ENCODE measurements around the gene ELF3. TPM values are rescaled to one million over a fixed set of nuclear protein-coding genes. Genes with fewer than 3 reads are reported as not detected.
"Not testable (repeated sequence)": the region's sequence is repeated elsewhere in the genome, so short reads cannot be mapped to it uniquely, and the experiment has no call there.

Gene ELF3
- not detected for total RNA-seq

DNA sequence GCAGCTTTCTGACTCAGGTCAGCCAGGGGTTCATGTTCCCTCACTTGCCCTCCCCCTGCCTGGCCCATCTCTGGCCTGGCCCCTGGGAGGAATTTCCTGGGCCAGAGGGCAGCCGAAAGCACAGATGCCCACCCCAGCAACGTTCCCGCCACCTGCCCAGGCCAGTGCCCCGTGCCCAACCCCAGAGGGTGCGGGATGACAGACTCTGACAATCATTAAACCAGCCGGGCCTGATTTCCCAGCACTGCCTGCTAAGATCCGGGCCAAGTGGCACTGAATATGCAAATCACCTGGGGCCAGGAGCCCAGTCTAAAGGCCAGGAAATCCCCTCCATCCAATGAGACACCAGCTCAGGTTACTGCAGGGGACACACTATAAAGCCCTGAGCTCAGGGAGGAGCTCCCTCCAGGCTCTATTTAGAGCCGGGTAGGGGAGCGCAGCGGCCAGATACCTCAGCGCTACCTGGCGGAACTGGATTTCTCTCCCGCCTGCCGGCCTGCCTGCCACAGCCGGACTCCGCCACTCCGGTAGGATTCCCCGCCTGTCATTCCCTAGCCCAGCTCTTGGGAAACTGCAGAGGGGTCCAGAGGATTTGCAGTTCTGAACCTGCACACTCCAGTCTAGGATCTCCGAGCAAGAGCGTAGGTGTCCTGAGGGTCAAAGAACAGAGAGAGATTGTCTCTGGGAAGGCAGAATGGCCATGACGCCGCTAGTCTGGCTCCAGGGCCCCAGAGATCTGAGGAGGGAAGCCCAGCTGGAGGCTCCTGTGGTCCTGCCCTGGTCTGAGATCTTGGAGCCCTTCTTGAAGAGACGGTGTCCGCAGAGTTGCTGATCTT is at the start of gene ELF3:
Gene ELF3, plus strand, starts transcription at position 408 of the 836 bp plus-strand sequence. CDS start 550 bp downstream, outside the sequence.
- H3K4me1 ChIP-seq (ENCODE audit: control insufficient read depth in 3 of 3, insufficient read depth in 3 of 3, low read length in 3 of 3) = peaks cover 0 to 2% (median 0%) of the 10 kb centered on the region in 3 donors
- no peak within 1 kb of the TSS for H3K4me3 ChIP-seq (ENCODE audit: low read length in 3 of 3)
- H3K27ac ChIP-seq (ENCODE audit: low read depth, low read length) = no peak within 1 kb of the TSS
- no peaks in the 10 kb centered on the region for H3K27me3 ChIP-seq (ENCODE audit: control insufficient read depth in 3 of 3, insufficient read depth in 3 of 3, low read length in 3 of 3)
- no peaks in the 10 kb centered on the region for H3K9me3 ChIP-seq (ENCODE audit: control insufficient read depth in 3 of 3, low read length in 3 of 3)
- H3K9ac ChIP-seq (ENCODE audit: low read depth in 1 of 3, low read length in 3 of 3) = no peak within 1 kb of the TSS
- H3K36me3 ChIP-seq (ENCODE audit: control insufficient read depth in 3 of 3, insufficient read depth in 3 of 3, low read length in 3 of 3) = peaks cover 9 to 16% (median 14%) of the 10 kb centered on the region in 3 donors

DNA sequence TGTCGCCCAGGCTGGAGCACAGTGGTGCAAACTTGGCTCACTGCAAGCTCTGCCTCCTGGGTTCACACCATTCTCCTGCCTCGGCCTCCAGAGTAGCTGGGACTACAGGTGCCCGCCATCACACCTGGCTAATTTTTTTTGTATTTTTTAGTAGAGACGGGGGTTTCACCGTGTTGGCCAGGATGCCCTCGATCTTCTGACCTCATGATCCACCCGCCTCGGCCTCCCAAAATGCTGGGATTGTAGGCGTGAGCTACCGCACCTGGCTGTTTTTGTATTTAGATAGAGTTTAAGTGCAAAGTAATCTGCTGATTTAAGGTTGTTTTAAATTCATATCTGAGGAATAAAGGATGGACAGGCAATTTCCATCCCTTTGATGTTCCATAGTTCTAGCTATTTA is 48.0 kb upstream of the ELF3 start:
- H3K36me3 ChIP-seq (ENCODE audit: control insufficient read depth in 3 of 3, insufficient read depth in 3 of 3, low read length in 3 of 3) = peaks cover 46 to 53% (median 51%) of the 10 kb centered on the region in 3 donors

DNA sequence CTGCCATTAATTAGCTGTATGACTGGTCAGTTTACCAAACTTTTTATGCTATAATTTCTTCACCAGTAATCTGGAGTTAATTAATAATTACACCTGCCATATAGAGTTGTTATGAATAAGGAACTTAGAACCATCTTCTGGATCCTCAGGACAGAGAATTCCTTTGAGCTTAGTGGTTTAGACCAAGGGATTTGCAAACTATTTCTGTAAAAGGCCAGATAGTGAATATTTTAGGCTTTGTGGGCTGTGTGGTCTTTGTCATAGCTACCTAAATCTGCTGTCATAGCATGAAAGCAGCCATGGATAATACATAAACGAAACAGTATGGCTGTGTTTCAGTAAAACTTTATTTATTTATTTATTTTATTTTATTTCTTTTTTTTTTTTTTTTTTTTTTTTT is 46.1 kb upstream of the ELF3 start:
- Histone ChIP-seq H3K4me1 (ENCODE audit: control insufficient read depth in 3 of 3, insufficient read depth in 3 of 3, low read length in 3 of 3) (no peaks in the 10 kb centered on the region), H3K27me3 (ENCODE audit: control insufficient read depth in 3 of 3, insufficient read depth in 3 of 3, low read length in 3 of 3) (no peaks in the 10 kb centered on the region), H3K36me3 (ENCODE audit: control insufficient read depth in 3 of 3, insufficient read depth in 3 of 3, low read length in 3 of 3) (peaks cover 38 to 46% (median 46%) of the 10 kb centered on the region in 3 donors), H3K27ac (ENCODE audit: low read depth, low read length) (no peak overlapping the region), H3K9me3 (ENCODE audit: control insufficient read depth in 3 of 3, low read length in 3 of 3) (no peaks in the 10 kb centered on the region), H3K4me3 (ENCODE audit: low read length in 3 of 3) (no peak overlapping the region), H3K9ac (ENCODE audit: low read depth in 1 of 3, low read length in 3 of 3) (no peak overlapping the region)

More for the DNA sequence above, 48.0 kb upstream of the ELF3 start:
- H3K4me3 ChIP-seq (ENCODE audit: low read length in 3 of 3); H3K9me3 ChIP-seq (ENCODE audit: control insufficient read depth in 3 of 3, low read length in 3 of 3); H3K27ac ChIP-seq (ENCODE audit: low read depth, low read length); H3K4me1 ChIP-seq (ENCODE audit: control insufficient read depth in 3 of 3, insufficient read depth in 3 of 3, low read length in 3 of 3); H3K27me3 ChIP-seq (ENCODE audit: control insufficient read depth in 3 of 3, insufficient read depth in 3 of 3, low read length in 3 of 3); H3K9ac ChIP-seq (ENCODE audit: low read depth in 1 of 3, low read length in 3 of 3): not testable (repeated sequence)

DNA sequence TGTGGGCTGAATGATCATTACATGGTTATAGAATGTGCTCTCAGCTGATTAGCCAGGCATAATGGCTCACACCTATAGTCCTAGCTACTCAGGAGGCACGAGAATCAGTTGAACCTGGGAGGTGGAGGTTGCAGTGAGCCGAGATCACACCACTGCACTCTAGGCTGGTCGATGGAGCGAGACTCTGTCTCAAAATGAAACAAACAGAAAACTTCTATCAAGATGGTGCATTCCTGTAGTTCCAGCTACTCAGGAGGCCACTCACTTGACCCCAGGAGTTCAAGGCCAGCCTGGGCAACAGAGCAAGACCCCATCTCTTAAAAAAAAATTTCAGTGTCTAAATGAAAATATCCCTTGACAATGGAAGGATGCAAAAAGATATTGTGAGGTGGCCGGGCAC is 44.2 kb upstream of the ELF3 start:
- no peaks in the 10 kb centered on the region for H3K4me1 ChIP-seq (ENCODE audit: control insufficient read depth in 3 of 3, insufficient read depth in 3 of 3, low read length in 3 of 3)
- peaks cover 48 to 60% (median 53%) of the 10 kb centered on the region in 3 donors for H3K36me3 ChIP-seq (ENCODE audit: control insufficient read depth in 3 of 3, insufficient read depth in 3 of 3, low read length in 3 of 3)
- no peak overlapping the region for H3K9ac ChIP-seq (ENCODE audit: low read depth in 1 of 3, low read length in 3 of 3)

DNA sequence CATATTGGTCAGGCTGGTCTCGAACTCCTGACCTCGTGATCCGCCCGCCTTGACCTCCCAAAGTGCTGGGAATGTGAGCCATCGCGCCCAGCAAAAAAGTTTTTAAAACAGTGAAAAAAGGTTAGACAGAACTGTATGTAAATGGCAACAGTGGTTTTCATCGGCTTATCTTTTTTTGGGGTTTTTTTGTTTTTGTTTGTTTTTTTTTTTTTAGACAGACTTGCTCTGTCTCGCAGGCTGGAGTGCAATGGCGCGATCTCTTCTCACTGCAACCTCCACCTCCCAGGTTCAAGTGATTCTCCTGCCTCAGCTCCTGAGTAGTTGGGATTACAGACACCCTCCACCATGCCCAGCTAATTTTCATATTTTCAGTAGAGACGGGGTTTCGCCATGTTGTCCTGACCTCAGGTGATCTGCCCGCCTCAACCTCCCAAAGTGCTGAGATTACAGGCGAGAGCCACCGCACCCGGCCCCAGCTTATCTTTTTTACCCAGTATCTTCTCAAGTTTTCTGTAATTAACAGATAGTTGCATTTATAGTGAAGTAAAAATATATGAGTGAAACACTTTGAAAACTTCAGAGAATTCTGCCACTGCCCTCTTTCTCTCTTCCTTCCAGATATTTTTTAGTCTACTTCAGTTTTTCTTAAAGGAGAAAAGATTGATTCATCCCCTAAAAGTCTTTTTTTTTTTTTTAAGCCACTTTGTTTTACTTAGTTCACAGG is 42.0 kb upstream of the ELF3 start:
- H3K9me3 ChIP-seq (ENCODE audit: control insufficient read depth in 3 of 3, low read length in 3 of 3) = no peaks in the 10 kb centered on the region
- H3K4me3 ChIP-seq (ENCODE audit: low read length in 3 of 3) = no peak overlapping the region
- no peak overlapping the region for H3K9ac ChIP-seq (ENCODE audit: low read depth in 1 of 3, low read length in 3 of 3)
- H3K4me1 ChIP-seq (ENCODE audit: control insufficient read depth in 3 of 3, insufficient read depth in 3 of 3, low read length in 3 of 3) = peaks cover 5 to 6% (median 5%) of the 10 kb centered on the region in 3 donors
- no peak overlapping the region for H3K27ac ChIP-seq (ENCODE audit: low read depth, low read length)
- H3K36me3 ChIP-seq (ENCODE audit: control insufficient read depth in 3 of 3, insufficient read depth in 3 of 3, low read length in 3 of 3) = peaks cover 35 to 44% (median 39%) of the 10 kb centered on the region in 3 donors
- H3K27me3 ChIP-seq (ENCODE audit: control insufficient read depth in 3 of 3, insufficient read depth in 3 of 3, low read length in 3 of 3) = no peaks in the 10 kb centered on the region

More for the DNA sequence above, 44.2 kb upstream of the ELF3 start:
- Histone ChIP-seq H3K27ac (ENCODE audit: low read depth, low read length) (no peak overlapping the region), H3K4me3 (ENCODE audit: low read length in 3 of 3) (no peak overlapping the region), H3K9me3 (ENCODE audit: control insufficient read depth in 3 of 3, low read length in 3 of 3) (no peaks in the 10 kb centered on the region), H3K27me3 (ENCODE audit: control insufficient read depth in 3 of 3, insufficient read depth in 3 of 3, low read length in 3 of 3) (no peaks in the 10 kb centered on the region)

DNA sequence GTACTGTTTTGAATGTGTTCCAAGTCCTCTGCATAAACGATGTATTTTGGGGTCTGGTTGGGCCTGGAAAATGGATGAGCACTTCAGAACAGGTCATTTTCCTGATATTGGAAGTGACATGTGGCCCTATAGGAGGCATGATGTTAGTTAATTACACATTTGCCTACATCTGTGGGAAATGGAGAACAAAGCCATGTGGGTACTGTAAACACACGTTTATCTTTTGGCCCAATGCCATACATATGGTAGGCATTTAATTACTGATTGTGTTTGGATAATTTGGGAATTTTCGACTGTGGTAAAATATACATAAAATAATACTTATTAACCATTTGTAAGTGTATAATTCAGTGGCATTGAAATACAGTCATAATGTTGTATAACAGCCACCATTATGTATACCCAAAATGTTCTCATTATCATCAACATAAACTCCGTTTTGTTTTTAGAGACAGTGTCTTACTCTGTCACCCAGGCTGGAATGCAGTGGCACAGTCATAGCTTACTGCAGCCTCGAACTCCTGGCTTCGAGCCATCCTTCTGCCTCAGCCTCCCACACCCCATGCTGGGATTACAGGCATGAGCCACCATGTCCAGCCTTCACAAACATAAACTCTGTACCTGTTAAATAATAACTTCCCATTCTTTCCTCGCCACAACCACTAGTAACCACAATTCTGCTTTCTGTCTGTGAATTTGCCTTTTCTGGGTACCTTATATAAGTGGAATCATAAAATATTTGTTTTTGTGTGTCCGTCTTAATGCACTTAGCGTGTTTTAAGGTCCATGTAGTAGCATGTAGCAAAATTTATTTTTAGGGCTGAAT is 39.8 kb upstream of the ELF3 start:
- H3K27ac ChIP-seq (ENCODE audit: low read depth, low read length) = no peak overlapping the region
- no peaks in the 10 kb centered on the region for H3K27me3 ChIP-seq (ENCODE audit: control insufficient read depth in 3 of 3, insufficient read depth in 3 of 3, low read length in 3 of 3)
- peaks cover 5 to 6% (median 5%) of the 10 kb centered on the region in 3 donors for H3K4me1 ChIP-seq (ENCODE audit: control insufficient read depth in 3 of 3, insufficient read depth in 3 of 3, low read length in 3 of 3)
- H3K4me3 ChIP-seq (ENCODE audit: low read length in 3 of 3) = no peak overlapping the region
- peaks cover 22 to 29% (median 24%) of the 10 kb centered on the region in 3 donors for H3K36me3 ChIP-seq (ENCODE audit: control insufficient read depth in 3 of 3, insufficient read depth in 3 of 3, low read length in 3 of 3)
- H3K9me3 ChIP-seq (ENCODE audit: control insufficient read depth in 3 of 3, low read length in 3 of 3) = no peaks in the 10 kb centered on the region
- no peak overlapping the region for H3K9ac ChIP-seq (ENCODE audit: low read depth in 1 of 3, low read length in 3 of 3)

DNA sequence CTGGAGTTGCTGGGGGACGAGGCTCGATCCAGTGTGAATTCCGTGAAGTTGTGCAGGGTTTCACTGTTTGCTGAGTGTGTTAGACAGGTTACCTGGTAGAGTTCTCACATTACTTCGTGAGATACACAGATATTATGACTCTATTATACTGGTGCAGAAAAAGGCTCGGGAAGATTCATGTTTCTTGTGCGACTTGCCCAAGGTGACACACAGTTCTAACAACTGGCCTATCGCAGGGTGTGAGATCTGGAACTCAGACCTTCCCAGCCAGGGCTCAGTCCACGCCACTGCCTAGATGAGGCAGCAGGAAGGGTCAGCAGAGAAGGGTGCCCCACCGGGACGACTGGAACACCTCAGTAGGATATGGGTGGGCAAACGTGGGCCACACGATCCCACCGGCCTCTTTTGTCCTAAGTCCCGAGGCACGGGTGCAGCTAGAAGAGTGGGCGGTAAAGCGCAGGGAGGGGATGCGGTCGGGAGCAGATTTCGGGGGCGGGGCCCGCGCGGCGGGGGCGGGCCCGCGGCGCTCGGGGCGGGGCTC is 28.2 kb upstream of the ELF3 start:
- H3K9me3 ChIP-seq (ENCODE audit: control insufficient read depth in 3 of 3, low read length in 3 of 3) = no peaks in the 10 kb centered on the region
- H3K27me3 ChIP-seq (ENCODE audit: control insufficient read depth in 3 of 3, insufficient read depth in 3 of 3, low read length in 3 of 3) = no peaks in the 10 kb centered on the region
- H3K4me3 ChIP-seq (ENCODE audit: low read length in 3 of 3) = peak overlapping the region; percentile 76 to 88 (median 82)
- H3K9ac ChIP-seq (ENCODE audit: low read depth in 1 of 3, low read length in 3 of 3) = peak overlapping the region; percentile 63 to 95 (median 72)
- peaks cover 0 to 2% (median 0%) of the 10 kb centered on the region in 3 donors for H3K36me3 ChIP-seq (ENCODE audit: control insufficient read depth in 3 of 3, insufficient read depth in 3 of 3, low read length in 3 of 3)
- H3K4me1 ChIP-seq (ENCODE audit: control insufficient read depth in 3 of 3, insufficient read depth in 3 of 3, low read length in 3 of 3) = peaks cover 8 to 25% (median 18%) of the 10 kb centered on the region in 3 donors
- H3K27ac ChIP-seq (ENCODE audit: low read depth, low read length) = no peak overlapping the region

DNA sequence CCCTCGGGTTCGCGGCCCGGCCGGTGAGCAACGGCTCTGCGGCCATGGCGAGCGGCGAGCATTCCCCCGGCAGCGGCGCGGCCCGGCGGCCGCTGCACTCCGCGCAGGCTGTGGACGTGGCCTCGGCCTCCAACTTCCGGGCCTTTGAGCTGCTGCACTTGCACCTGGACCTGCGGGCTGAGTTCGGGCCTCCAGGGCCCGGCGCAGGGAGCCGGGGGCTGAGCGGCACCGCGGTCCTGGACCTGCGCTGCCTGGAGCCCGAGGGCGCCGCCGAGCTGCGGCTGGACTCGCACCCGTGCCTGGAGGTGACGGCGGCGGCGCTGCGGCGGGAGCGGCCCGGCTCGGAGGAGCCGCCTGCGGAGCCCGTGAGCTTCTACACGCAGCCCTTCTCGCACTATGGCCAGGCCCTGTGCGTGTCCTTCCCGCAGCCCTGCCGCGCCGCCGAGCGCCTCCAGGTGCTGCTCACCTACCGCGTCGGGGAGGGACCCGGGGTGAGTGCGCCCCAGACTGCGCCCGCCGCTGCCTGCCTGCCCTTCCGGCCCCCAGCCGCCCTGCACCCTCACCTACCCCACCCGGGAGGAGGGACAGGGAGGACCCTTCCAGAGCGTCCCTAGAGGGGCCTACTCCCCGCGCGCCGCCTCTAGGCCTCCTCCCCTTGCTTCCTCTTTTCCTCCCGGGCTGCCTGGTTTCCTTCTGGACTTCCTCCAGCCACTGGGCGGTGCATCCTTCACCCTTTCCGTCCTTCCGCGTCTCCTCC is 27.6 kb upstream of the ELF3 start, which contains the start of gene RNPEP:
Gene RNPEP, plus strand, starts transcription at position 26 of the 757 bp plus-strand sequence. Its CDS starts 19 bp downstream, at position 45.
- Histone ChIP-seq H3K27me3 (ENCODE audit: control insufficient read depth in 3 of 3, insufficient read depth in 3 of 3, low read length in 3 of 3) (no peaks in the 10 kb centered on the region), H3K27ac (ENCODE audit: low read depth, low read length) (peak within 1 kb of the TSS; percentile 72), H3K9me3 (ENCODE audit: control insufficient read depth in 3 of 3, low read length in 3 of 3) (no peaks in the 10 kb centered on the region), H3K36me3 (ENCODE audit: control insufficient read depth in 3 of 3, insufficient read depth in 3 of 3, low read length in 3 of 3) (peaks cover 0 to 2% (median 0%) of the 10 kb centered on the region in 3 donors), H3K4me3 (ENCODE audit: low read length in 3 of 3) (peak within 1 kb of the TSS; percentile 76 to 88 (median 82)), H3K4me1 (ENCODE audit: control insufficient read depth in 3 of 3, insufficient read depth in 3 of 3, low read length in 3 of 3) (peaks cover 9 to 27% (median 19%) of the 10 kb centered on the region in 3 donors), H3K9ac (ENCODE audit: low read depth in 1 of 3, low read length in 3 of 3) (peak within 1 kb of the TSS; percentile 64 to 95 (median 87))

Measured in skeletal muscle tissue (tissue), 4 donors.